Duodenal mucosa (tissue), 2 donors: ENCODE measurements around the gene AKR1C1.
"Not testable (repeated sequence)": the region's sequence is repeated elsewhere in the genome, so short reads cannot be mapped to it uniquely, and the experiment has no call there.

Source experiments
- H3K27ac ChIP-seq: one replicate; pipeline ENCODE4 v1.7.0; 2013; ENCODE audit warnings: low read depth, low read length
- H3K27me3 ChIP-seq, 2 donors: one replicate each; pipeline ENCODE4 v1.7.0; 2013; ENCODE audit warnings: low read length in 2 of 2, control low read depth in 1 of 2; ENCODE audit not compliant: insufficient read depth in 2 of 2, control insufficient read depth in 1 of 2
- H3K36me3 ChIP-seq, 2 donors: one replicate each; pipeline ENCODE4 v1.7.0; 2013; ENCODE audit warnings: low read length in 2 of 2, control low read depth in 1 of 2; ENCODE audit not compliant: insufficient read depth in 2 of 2, control insufficient read depth in 1 of 2
- H3K4me1 ChIP-seq, 2 donors: one replicate each; pipeline ENCODE4 v1.7.0; 2013; ENCODE audit warnings: low read length in 2 of 2, control low read depth in 1 of 2; ENCODE audit not compliant: insufficient read depth in 2 of 2, control insufficient read depth in 1 of 2
- H3K4me3 ChIP-seq, 2 donors: one replicate each; pipeline ENCODE4 v1.7.0; 2013; ENCODE audit warnings: low read length in 2 of 2, low read depth in 1 of 2
- H3K9ac ChIP-seq, 2 donors: one replicate each; pipeline ENCODE4 v1.7.0; 2013; ENCODE audit warnings: low read length in 2 of 2, low read depth in 1 of 2
- H3K9me3 ChIP-seq, 2 donors: one replicate each; pipeline ENCODE4 v1.7.0; 2013; ENCODE audit warnings: low read length in 2 of 2, control low read depth in 1 of 2; ENCODE audit not compliant: control insufficient read depth in 1 of 2

The AKR1C1 gene

GRCh38 chr10:4962876-4963814 lies at the start of gene AKR1C1:
Gene AKR1C1 (plus strand): TSS chr10:4963415. CDS start chr10:4963445, 30 bp downstream.
- H3K9me3 ChIP-seq, H3K27ac ChIP-seq: not testable (repeated sequence)

GRCh38 chr10:4914213-4914850 lies 48.9 kb upstream of the AKR1C1 start:
- H3K27ac ChIP-seq = no peak overlapping the region
- no peak overlapping the region for H3K4me3 ChIP-seq
- no peak overlapping the region for H3K9ac ChIP-seq

More at GRCh38 chr10:4962876-4963814, at the start of gene AKR1C1:
- not testable (repeated sequence) for H3K36me3 ChIP-seq, H3K4me1 ChIP-seq, H3K9ac ChIP-seq, H3K27me3 ChIP-seq
- H3K4me3 ChIP-seq = peak within 1 kb of the TSS; percentile 21 to 54

GRCh38 chr10:4916086-4916716 lies 47.0 kb upstream of the AKR1C1 start:
- Histone ChIP-seq H3K9ac (no peak overlapping the region), H3K27ac (no peak overlapping the region), H3K27me3 (no peaks in the 10 kb centered on the region), H3K36me3 (no peaks in the 10 kb centered on the region), H3K4me1 (no peaks in the 10 kb centered on the region), H3K4me3 (no peak overlapping the region), H3K9me3 (no peaks in the 10 kb centered on the region)

More at GRCh38 chr10:4914213-4914850, 48.9 kb upstream of the AKR1C1 start:
- no peaks in the 10 kb centered on the region for H3K27me3 ChIP-seq
- no peaks in the 10 kb centered on the region for H3K36me3 ChIP-seq
- H3K4me1 ChIP-seq = no peaks in the 10 kb centered on the region
- no peaks in the 10 kb centered on the region for H3K9me3 ChIP-seq

GRCh38 chr10:4918236-4918635 lies 45.0 kb upstream of the AKR1C1 start:
- H3K4me3 ChIP-seq = no peak overlapping the region
- H3K36me3 ChIP-seq = no peaks in the 10 kb centered on the region
- no peaks in the 10 kb centered on the region for H3K27me3 ChIP-seq
- H3K4me1 ChIP-seq = no peaks in the 10 kb centered on the region
- H3K27ac ChIP-seq = no peak overlapping the region
- H3K9ac ChIP-seq = no peak overlapping the region
- no peaks in the 10 kb centered on the region for H3K9me3 ChIP-seq

GRCh38 chr10:4924482-4924881 lies 38.7 kb upstream of the AKR1C1 start:
- not testable (repeated sequence) for H3K27me3 ChIP-seq, H3K4me1 ChIP-seq, H3K4me3 ChIP-seq, H3K9ac ChIP-seq, H3K9me3 ChIP-seq, H3K27ac ChIP-seq, H3K36me3 ChIP-seq

- Histone ChIP-seq H3K36me3 (no peaks in the 10 kb centered on the region), H3K27ac (no peak overlapping the region), H3K9ac (no peak overlapping the region), H3K9me3 (no peaks in the 10 kb centered on the region), H3K4me3 (no peak overlapping the region), H3K27me3 (no peaks in the 10 kb centered on the region), H3K4me1 (no peaks in the 10 kb centered on the region)
Measured at GRCh38 chr10:4926400-4926799, 36.8 kb upstream of the AKR1C1 start.

- Histone ChIP-seq H3K36me3 (no peaks in the 10 kb centered on the region), H3K27ac (no peak overlapping the region), H3K4me3 (no peak overlapping the region), H3K9ac (no peak overlapping the region), H3K9me3 (no peaks in the 10 kb centered on the region), H3K4me1 (peaks cover 0 to 5% of the 10 kb centered on the region in 2 donors), H3K27me3 (no peaks in the 10 kb centered on the region)
Measured at GRCh38 chr10:4931587-4931986, 31.6 kb upstream of the AKR1C1 start.

- Histone ChIP-seq H3K4me3 (no peak overlapping the region), H3K4me1 (peaks cover 3 to 7% of the 10 kb centered on the region in 2 donors), H3K27me3 (no peaks in the 10 kb centered on the region), H3K27ac (no peak overlapping the region), H3K36me3 (no peaks in the 10 kb centered on the region), H3K9ac (no peak overlapping the region), H3K9me3 (no peaks in the 10 kb centered on the region)
Measured at GRCh38 chr10:4934391-4934987, 28.7 kb upstream of the AKR1C1 start.

GRCh38 chr10:4937346-4937745 lies 25.9 kb upstream of the AKR1C1 start:
- no peaks in the 10 kb centered on the region for H3K36me3 ChIP-seq
- no peaks in the 10 kb centered on the region for H3K27me3 ChIP-seq
- no peak overlapping the region for H3K9ac ChIP-seq
- no peak overlapping the region for H3K27ac ChIP-seq
- H3K9me3 ChIP-seq = no peaks in the 10 kb centered on the region
- H3K4me3 ChIP-seq = no peak overlapping the region
- H3K4me1 ChIP-seq = peaks cover 7 to 14% of the 10 kb centered on the region in 2 donors
